ENCODE measurements around the gene VTA1. TPM values are rescaled to one million over a fixed set of nuclear protein-coding genes. Genes with fewer than 3 reads are reported as not detected.

VTA1 gene
- total RNA-seq, 4 donors from 2014 or later = 74.4 to 89.3 (median 77.3) TPM

DNA sequence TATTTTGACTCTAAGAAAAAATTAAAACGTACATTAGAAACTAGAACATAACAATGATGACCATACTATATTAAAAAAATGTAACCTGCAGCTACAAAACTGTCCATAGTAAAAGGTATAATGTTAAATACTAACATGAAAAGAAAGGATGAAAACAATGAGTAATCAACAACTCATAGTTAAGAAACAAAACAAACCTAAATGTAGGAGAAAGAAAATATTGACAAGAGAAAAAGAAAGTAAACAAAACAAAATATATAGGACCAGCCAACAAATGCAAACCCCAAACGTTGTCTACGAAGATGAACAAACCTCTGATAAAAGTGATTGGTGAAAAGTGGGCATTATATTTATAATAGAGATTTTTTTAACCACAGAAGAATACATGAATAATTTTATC lies 113.7 kb downstream of the VTA1 start:
- ATAC-seq (no peak), DNase-seq (no peak)
- Histone ChIP-seq H3K4me1 (no peaks in the 10 kb centered on the region), H3K36me3 (no peaks in the 10 kb centered on the region), H3K9me3 (no peaks in the 10 kb centered on the region), H3K27me3 (no peaks in the 10 kb centered on the region), H3K27ac (no peak overlapping the region), H3K4me3 (no peak overlapping the region)
- TF ChIP-seq POLR2A (IDR thresholded peaks at IDR 0.05) (no peak), CTCF (IDR thresholded peaks at IDR 0.05 in 4 of 5, conservative IDR thresholded peaks at IDR 0.05 in 1 of 5) (no peak)
- in situ Hi-C loops (cut with MboI; ENCODE audit: low sequenced_read_pairs in 4 of 4) (no loop called here), intact Hi-C loops (cut with DNase I; ENCODE audit: low total_unique reads) (no loop called here)

DNA sequence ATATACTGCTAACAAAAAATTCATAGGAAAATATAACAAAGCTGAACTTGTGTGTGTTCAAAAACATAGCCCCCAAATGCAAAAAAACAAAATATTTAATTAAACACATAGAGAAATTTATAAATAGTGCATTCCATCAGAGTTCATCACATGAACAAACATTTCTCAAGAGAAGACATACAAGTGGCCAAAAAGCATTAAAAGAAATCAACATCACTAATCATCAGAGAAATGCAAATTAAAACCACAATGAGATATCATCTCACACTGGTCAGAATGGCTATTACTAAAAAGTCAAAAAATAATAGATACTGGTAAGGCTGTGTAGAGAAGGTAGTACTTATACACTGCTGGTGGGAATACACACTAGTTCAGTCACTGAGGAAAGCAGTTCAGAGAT lies 115.2 kb downstream of the VTA1 start:
- Histone ChIP-seq H3K27ac (no peak overlapping the region), H3K36me3 (no peaks in the 10 kb centered on the region), H3K9me3 (no peaks in the 10 kb centered on the region), H3K4me1 (no peaks in the 10 kb centered on the region), H3K27me3 (no peaks in the 10 kb centered on the region), H3K4me3 (no peak overlapping the region)
- DNase-seq (no peak), ATAC-seq (no peak)
- intact Hi-C loops (cut with DNase I; ENCODE audit: low total_unique reads) (no loop called here), in situ Hi-C loops (cut with MboI; ENCODE audit: low sequenced_read_pairs in 4 of 4) (no loop called here)
- TF ChIP-seq POLR2A (IDR thresholded peaks at IDR 0.05) = no peak
- TF ChIP-seq CTCF (IDR thresholded peaks at IDR 0.05 in 4 of 5, conservative IDR thresholded peaks at IDR 0.05 in 1 of 5) = no peak

GRCh38 chr6:142265476-142265875 lies 118.4 kb downstream of the VTA1 start:
- no peak for TF ChIP-seq CTCF (IDR thresholded peaks at IDR 0.05 in 4 of 5, conservative IDR thresholded peaks at IDR 0.05 in 1 of 5)
- no peak for TF ChIP-seq POLR2A (IDR thresholded peaks at IDR 0.05)
- in situ Hi-C loops (cut with MboI; ENCODE audit: low sequenced_read_pairs in 4 of 4) = no loop called here
- Histone ChIP-seq H3K27me3 (no peaks in the 10 kb centered on the region), H3K4me3 (no peak overlapping the region), H3K27ac (no peak overlapping the region), H3K36me3 (no peaks in the 10 kb centered on the region), H3K4me1 (no peaks in the 10 kb centered on the region), H3K9me3 (no peaks in the 10 kb centered on the region)
- ATAC-seq (no peak), DNase-seq (no peak)
- intact Hi-C loops (cut with DNase I; ENCODE audit: low total_unique reads) = no loop called here

- Histone ChIP-seq H3K27ac (no peak overlapping the region), H3K27me3 (no peaks in the 10 kb centered on the region), H3K9me3 (no peaks in the 10 kb centered on the region), H3K4me1 (no peaks in the 10 kb centered on the region), H3K4me3 (no peak overlapping the region), H3K36me3 (no peaks in the 10 kb centered on the region)
- DNase-seq = no peak
- TF ChIP-seq CTCF (IDR thresholded peaks at IDR 0.05 in 4 of 5, conservative IDR thresholded peaks at IDR 0.05 in 1 of 5) (no peak), POLR2A (IDR thresholded peaks at IDR 0.05) (no peak)
- in situ Hi-C loops (cut with MboI; ENCODE audit: low sequenced_read_pairs in 4 of 4) (no loop called here), intact Hi-C loops (cut with DNase I; ENCODE audit: low total_unique reads) (no loop called here)
- no peak for ATAC-seq
Observed at GRCh38 chr6:142266060-142266459, 119.0 kb downstream of the VTA1 start.

GRCh38 chr6:142271476-142271875 lies 124.4 kb downstream of the VTA1 start:
- no peaks in the 10 kb centered on the region for H3K36me3 ChIP-seq
- in situ Hi-C loops (cut with MboI; ENCODE audit: low sequenced_read_pairs in 4 of 4) = no loop called here
- intact Hi-C loops (cut with DNase I; ENCODE audit: low total_unique reads) = no loop called here

More at GRCh38 chr6:142271476-142271875, 124.4 kb downstream of the VTA1 start:
- no peak for TF ChIP-seq CTCF (IDR thresholded peaks at IDR 0.05 in 4 of 5, conservative IDR thresholded peaks at IDR 0.05 in 1 of 5)
- TF ChIP-seq POLR2A (IDR thresholded peaks at IDR 0.05) = no peak
- H3K27ac ChIP-seq = no peak overlapping the region
- ATAC-seq (no peak), DNase-seq (no peak)
- no peaks in the 10 kb centered on the region for H3K9me3 ChIP-seq
- no peaks in the 10 kb centered on the region for H3K27me3 ChIP-seq
- H3K4me1 ChIP-seq = no peaks in the 10 kb centered on the region
- H3K4me3 ChIP-seq = no peak overlapping the region

All from gastrocnemius medialis (tissue), 4 donors.